ENCODE results near the gene UBXN4.

- TF ChIP-seq POLR2AphosphoS5 (IDR thresholded peaks at IDR 0.05) (no peak), CTCF (IDR thresholded peaks at IDR 0.05) (no peak)
These were observed 91.2 kb downstream of the UBXN4 start for GRCh38 chr2:135832891-135833290.
